Common myeloid progenitor, CD34-positive (primary cell): ENCODE measurements around the gene RCL1.

Experiments
- CTCF ChIA-PET: fragments of 350-600 bp; sonication (Branson Sonifier 250); formaldehyde crosslinking; loops from one replicate; lab custom pipeline; 2021; ENCODE audit warnings: antibody characterized with exemption; lab: Charles Lee
- POLR2A ChIA-PET: fragments of 350-600 bp; sonication (Branson Sonifier 250); formaldehyde crosslinking; loops from one replicate; lab custom pipeline; 2021; ENCODE audit warnings: antibody characterized with exemption; lab: Charles Lee
- DNase-seq, 3 donors: peaks; one replicate each; pipeline versions ENCODE4 v3.0.0 to v3.0.0-alpha.2; 2013
- H3K27ac ChIP-seq, 2 experiments: 1 replicate in 1 of 2; 2 replicates in 1 of 2; pipeline ENCODE4 v1.7.0; 2013; ENCODE audit warnings: inconsistent platforms in 2 of 2, low read length in 2 of 2, mild to moderate bottlenecking in 2 of 2, low read depth in 1 of 2, moderate library complexity in 1 of 2; ENCODE audit not compliant: severe bottlenecking in 2 of 2, insufficient read depth in 1 of 2, poor library complexity in 1 of 2
- H3K27me3 ChIP-seq, 5 experiments: replicated peaks in 2 of 5; 1 replicate in 3 of 5; 2 replicates in 2 of 5; pipeline versions ENCODE4 v1.6.1 to v1.7.0; 2013; ENCODE audit warnings: low read length in 4 of 5, mild to moderate bottlenecking in 2 of 5, moderate library complexity in 2 of 5, inconsistent platforms in 1 of 5; ENCODE audit not compliant: insufficient read depth in 5 of 5, control insufficient read depth in 4 of 5
- H3K36me3 ChIP-seq, 4 experiments: 1 replicate in 2 of 4; 2 replicates in 2 of 4; pipeline versions ENCODE4 v1.6.1 to v1.7.0; 2013; ENCODE audit warnings: low read length in 3 of 4, control low read depth in 1 of 4, mild to moderate bottlenecking in 1 of 4; ENCODE audit not compliant: control insufficient read depth in 4 of 4, insufficient read depth in 4 of 4
- H3K4me1 ChIP-seq, 4 experiments: 1 replicate in 3 of 4; 2 replicates in 1 of 4; pipeline versions ENCODE4 v1.6.1 to v1.7.1; 2013; ENCODE audit warnings: low read length in 3 of 4, mild to moderate bottlenecking in 3 of 4, control low read depth in 1 of 4, inconsistent platforms in 1 of 4, moderate library complexity in 1 of 4; ENCODE audit not compliant: control insufficient read depth in 4 of 4, insufficient read depth in 4 of 4; ENCODE audit errors: control extremely low read depth in 1 of 4
- H3K4me3 ChIP-seq, 7 experiments: 1 replicate in 4 of 7; 2 replicates in 3 of 7; pipeline versions ENCODE4 v1.5.1 to v1.7.0; 2013; ENCODE audit warnings: mild to moderate bottlenecking in 7 of 7, low read length in 6 of 7, moderate library complexity in 6 of 7, inconsistent platforms in 2 of 7, low read depth in 2 of 7, control low read depth in 1 of 7; ENCODE audit not compliant: insufficient read depth in 4 of 7, control insufficient read depth in 1 of 7; ENCODE audit errors: extremely low read depth in 1 of 7
- H3K9me3 ChIP-seq, 5 experiments: 1 replicate in 4 of 5; 2 replicates in 1 of 5; pipeline versions ENCODE4 v1.6.1 to v1.7.1; 2013; ENCODE audit warnings: low read length in 4 of 5, mild to moderate bottlenecking in 2 of 5, inconsistent platforms in 1 of 5, low read depth in 1 of 5, moderate library complexity in 1 of 5; ENCODE audit not compliant: control insufficient read depth in 4 of 5, insufficient read depth in 2 of 5; ENCODE audit errors: control extremely low read depth in 1 of 5
- WGBS: methylation state at CpG from one replicate; pipeline ENCODE4 v1.1.5; 2013; ENCODE audit not compliant: insufficient coverage; 5-methylcytosine and 5-hydroxymethylcytosine counted together

RCL1 gene

DNA sequence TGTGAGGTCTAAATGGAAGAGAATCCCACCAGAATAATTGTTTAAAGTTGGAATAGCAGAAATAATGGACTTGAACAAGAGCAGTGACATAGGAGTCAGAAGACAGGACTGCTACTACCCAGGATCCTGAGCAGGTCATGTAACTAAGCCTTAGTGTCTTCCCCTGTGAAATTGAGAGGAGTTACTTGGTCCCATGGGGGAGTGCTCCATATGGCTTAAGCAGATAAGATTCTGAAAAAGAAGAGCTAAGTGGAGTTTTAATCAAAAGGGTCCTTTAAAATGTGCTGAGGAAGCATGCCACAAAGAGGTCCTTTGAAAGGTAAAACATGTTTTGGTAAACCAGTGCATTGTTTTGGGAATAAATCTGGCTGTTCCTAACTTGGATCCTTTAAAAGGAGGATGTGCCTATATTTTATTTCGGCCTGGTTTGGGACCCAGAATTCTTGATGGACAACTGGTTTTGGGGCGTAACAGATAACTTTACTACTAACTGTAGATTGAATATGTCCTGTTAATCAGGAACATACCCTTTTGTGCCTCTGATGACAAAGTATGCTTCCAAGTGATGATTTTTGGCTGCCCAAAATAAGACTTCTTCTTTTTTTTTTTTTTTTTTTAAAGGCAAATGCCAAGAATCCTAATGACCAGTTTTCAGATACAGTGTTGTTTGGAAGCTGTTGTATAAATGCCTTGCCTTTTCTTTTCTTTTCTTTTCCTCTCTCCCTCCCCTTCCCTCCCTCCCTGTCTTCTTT, 5.7 kb downstream of the RCL1 start:
- H3K9me3 ChIP-seq: no peaks in the 10 kb centered on the region
- peak overlapping the region in 1 of 2 experiments; percentile 61 for H3K27ac ChIP-seq
- peak; percentile 40 to 80 (median 62) for DNase-seq
- no peaks in the 10 kb centered on the region for H3K27me3 ChIP-seq
- H3K4me1 ChIP-seq: peaks cover 21 to 33% (median 28%) of the 10 kb centered on the region in 4 experiments
- H3K4me3 ChIP-seq: peak overlapping the region in 2 of 7 experiments; percentile 0 to 8
- ChIA-PET CTCF (interaction anchor here (0.6 to 2.2 kb wide), 3 partner anchors 19 to 38 kb away, joined by 3 to 8 read pairs (median 8); no protein-coding TSS in a partner anchor), POLR2A (interaction anchor here (0.6 kb wide), 1 partner anchor 416 kb away, joined by 3 read pairs; no protein-coding TSS in a partner anchor)
- peaks cover 0 to 2% (median 0%) of the 10 kb centered on the region in 4 experiments for H3K36me3 ChIP-seq
- WGBS: 83% methylated on average over 1 of the region's 2 CpGs

DNA sequence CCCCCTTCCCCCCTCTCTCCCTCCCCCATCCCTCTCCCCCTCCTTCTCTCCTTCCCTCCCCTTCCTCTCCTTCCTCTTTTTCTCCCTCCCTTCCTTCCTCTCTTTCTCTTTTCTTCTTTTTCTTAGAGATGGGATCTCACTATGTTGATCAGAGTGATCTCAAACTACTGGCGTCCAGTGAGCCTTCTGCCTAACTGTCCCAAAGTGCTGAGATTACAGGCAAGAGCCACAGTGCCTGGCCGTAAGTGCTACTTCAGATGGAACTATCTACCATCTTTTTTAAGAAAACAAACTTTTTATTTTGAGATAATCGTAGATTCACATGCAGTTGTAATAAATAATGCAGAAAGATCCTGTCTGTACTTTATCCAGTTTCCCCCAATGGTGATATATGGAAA, 6.3 kb downstream of the RCL1 start:
- H3K36me3 ChIP-seq: peaks cover 0 to 2% (median 0%) of the 10 kb centered on the region in 4 experiments
- H3K4me3 ChIP-seq: no peak overlapping the region
- ChIA-PET CTCF (no interaction called here), POLR2A (interaction anchor here (0.6 kb wide), 1 partner anchor 417 kb away, joined by 3 read pairs; no protein-coding TSS in a partner anchor)
- no peak for DNase-seq
- peaks cover 16 to 27% (median 23%) of the 10 kb centered on the region in 4 experiments for H3K4me1 ChIP-seq
- WGBS: 50% methylated on average over 1 of the region's 3 CpGs
- H3K9me3 ChIP-seq: no peaks in the 10 kb centered on the region
- no peaks in the 10 kb centered on the region for H3K27me3 ChIP-seq
- H3K27ac ChIP-seq: no peak overlapping the region

DNA sequence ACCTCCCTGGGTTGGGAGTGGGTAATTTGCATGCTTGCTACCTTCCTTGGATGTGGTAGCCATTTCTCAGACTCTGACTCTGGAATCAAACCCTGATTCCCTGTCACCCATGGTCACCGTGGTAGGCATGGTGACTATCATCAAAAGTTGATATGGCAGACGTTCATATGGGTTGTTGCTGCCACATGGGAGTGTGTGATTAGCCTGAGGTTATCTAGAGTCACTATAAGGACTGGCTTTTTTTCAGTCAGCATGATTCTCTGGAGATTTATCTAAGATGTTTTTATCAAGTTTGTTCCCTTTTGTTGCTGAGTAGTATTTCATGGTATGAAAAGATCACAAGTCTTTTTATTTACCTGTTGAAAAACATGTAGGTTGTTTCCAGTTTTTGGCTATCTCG, 7.0 kb downstream of the RCL1 start:
- whole genome bisulfite sequencing: 100% methylated on average over 1 of the region's 3 CpGs
- no peaks in the 10 kb centered on the region for H3K27me3 ChIP-seq
- POLR2A ChIA-PET: no interaction called here
- no peak overlapping the region for H3K4me3 ChIP-seq
- H3K36me3 ChIP-seq: peaks cover 0 to 5% (median 3%) of the 10 kb centered on the region in 4 experiments
- H3K4me1 ChIP-seq: peaks cover 12 to 23% (median 17%) of the 10 kb centered on the region in 4 experiments
- no peak overlapping the region for H3K27ac ChIP-seq
- peak; percentile 52 to 82 (median 73) for DNase-seq
- CTCF ChIA-PET: no interaction called here
- peaks cover 0 to 5% (median 0%) of the 10 kb centered on the region in 5 experiments for H3K9me3 ChIP-seq

DNA sequence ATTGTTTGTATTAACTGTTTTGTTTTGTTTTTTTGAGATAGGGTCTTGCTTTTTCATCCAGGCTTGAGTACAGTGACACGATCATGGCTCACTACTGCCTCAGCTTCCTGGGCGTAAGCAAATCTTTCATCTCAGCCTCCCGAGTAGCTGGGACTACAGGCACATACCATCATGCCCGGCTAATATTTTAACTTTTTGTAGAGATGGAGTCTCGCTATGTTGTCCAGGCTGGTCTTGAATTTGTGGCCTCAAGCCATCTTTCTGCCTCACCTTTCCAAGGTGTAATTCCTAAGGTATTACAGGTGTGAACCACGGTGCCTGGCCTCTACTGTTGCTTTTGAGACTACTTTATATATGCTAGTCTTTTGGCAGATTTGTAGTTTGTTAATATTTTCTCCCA, 8.4 kb downstream of the RCL1 start:
- Histone ChIP-seq H3K27me3 (no peaks in the 10 kb centered on the region), H3K27ac (no peak overlapping the region), H3K4me3 (no peak overlapping the region), H3K9me3 (peaks cover 0 to 11% (median 2%) of the 10 kb centered on the region in 5 experiments), H3K4me1 (peaks cover 12 to 23% (median 17%) of the 10 kb centered on the region in 4 experiments), H3K36me3 (peaks cover 0 to 9% (median 5%) of the 10 kb centered on the region in 4 experiments)
- CTCF ChIA-PET: no interaction called here
- DNase-seq: no peak
- POLR2A ChIA-PET: interaction anchor here (0.7 kb wide), 1 partner anchor 1079 kb away, joined by 3 read pairs; no protein-coding TSS in a partner anchor
- WGBS: 98% methylated on average over 5 of the region's 6 CpGs

DNA sequence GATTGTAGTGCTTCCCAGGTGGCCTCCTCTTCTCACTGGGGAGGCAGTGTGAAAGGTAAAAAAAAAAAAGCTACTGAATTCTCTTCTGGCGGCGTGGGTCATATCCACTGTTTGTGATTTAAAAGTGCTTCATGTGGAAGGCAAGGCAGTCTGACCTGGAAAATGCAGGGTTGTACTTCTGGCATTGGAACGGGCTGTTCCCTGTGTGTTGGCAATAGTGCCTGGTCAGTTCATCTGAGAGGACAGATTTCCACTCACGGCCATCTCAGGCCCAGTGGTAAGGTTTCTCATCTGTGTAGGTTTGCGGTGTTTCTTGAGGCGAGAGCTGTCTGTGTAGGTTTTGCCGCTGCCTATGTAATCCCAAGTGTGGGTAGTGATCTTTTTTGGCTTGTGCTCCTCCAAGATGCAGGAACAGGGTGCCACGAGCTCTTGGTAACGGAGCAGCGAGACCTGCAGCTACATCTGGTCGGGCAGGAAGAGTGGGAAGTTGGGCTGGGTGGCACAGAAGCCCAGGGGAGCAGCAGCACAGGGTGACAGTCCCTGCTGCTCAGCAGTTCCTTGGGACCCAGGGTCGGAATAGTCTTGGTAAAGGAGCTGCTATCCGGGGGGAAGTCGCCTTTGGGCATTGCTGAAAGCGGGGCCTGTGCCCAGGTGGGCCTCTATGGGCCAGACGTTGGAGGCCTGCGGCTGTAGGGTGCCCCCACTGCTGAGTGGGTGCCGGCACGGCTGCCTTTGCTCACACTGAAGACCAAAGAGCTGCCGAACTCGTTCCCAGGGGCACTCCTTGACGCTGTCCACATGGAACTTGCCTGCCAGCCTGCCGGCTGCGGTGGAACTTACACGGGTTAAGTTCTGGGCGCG, 11.2 kb downstream of the RCL1 start:
- 97% methylated on average over 24 of the region's 27 CpGs for WGBS
- CTCF ChIA-PET: no interaction called here
- H3K36me3 ChIP-seq: peaks cover 0 to 9% (median 5%) of the 10 kb centered on the region in 4 experiments
- POLR2A ChIA-PET: no interaction called here
- no peak overlapping the region for H3K27ac ChIP-seq
- no peaks in the 10 kb centered on the region for H3K27me3 ChIP-seq
- no peak overlapping the region for H3K4me3 ChIP-seq
- H3K9me3 ChIP-seq: peaks cover 0 to 22% (median 6%) of the 10 kb centered on the region in 5 experiments
- DNase-seq: no peak
- peaks cover 0 to 6% (median 5%) of the 10 kb centered on the region in 4 experiments for H3K4me1 ChIP-seq

DNA sequence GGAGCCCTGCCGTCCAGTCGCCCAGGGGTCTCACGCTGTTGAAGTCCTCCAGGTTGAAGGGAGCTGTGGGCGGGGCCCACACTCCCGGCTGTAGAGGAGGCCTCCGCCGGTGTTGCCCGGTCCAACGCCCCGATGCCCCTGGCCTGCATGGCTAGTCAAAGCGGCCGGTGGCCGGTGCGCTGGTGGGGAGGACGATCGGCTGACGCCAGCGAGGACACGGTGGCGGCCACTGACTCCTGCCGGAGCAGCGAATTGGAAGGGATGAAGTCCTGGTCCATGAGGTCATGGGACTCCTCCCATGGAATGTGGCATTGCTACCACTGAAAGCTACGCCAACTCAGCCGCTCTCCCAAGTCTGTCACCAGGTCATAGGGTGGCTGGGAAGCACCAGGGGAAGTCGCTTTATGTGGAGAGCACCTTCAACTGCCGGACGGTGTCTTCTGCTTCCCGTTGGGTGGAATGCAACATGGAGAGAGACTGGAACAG, 11.8 kb downstream of the RCL1 start:
- 97% methylated on average over 26 of the region's 28 CpGs for WGBS
- peaks cover 0 to 22% (median 6%) of the 10 kb centered on the region in 5 experiments for H3K9me3 ChIP-seq
- CTCF ChIA-PET: no interaction called here
- no peaks in the 10 kb centered on the region for H3K27me3 ChIP-seq
- no peak for DNase-seq
- POLR2A ChIA-PET: no interaction called here
- H3K4me1 ChIP-seq: no peaks in the 10 kb centered on the region
- peaks cover 0 to 9% (median 5%) of the 10 kb centered on the region in 4 experiments for H3K36me3 ChIP-seq
- no peak overlapping the region for H3K27ac ChIP-seq
- H3K4me3 ChIP-seq: no peak overlapping the region
